ENCODE data around the gene ATP8B3.
A peak's percentile ranks its signal among the peaks of the same experiment; 100 is the strongest.

ATP8B3 gene

GRCh38 chr19:1790054-1790792, 21.9 kb downstream of the ATP8B3 start:
- no peak for DNase-seq

GRCh38 chr19:1789261-1790041, 22.6 kb downstream of the ATP8B3 start:
- no peak for DNase-seq

- DNase-seq = no peak
These were observed 25.0 kb downstream of the ATP8B3 start for GRCh38 chr19:1787116-1787515.

- no peak for DNase-seq
These were observed 25.4 kb downstream of the ATP8B3 start for GRCh38 chr19:1786668-1787067.

GRCh38 chr19:1785310-1785709, 26.8 kb downstream of the ATP8B3 start:
- DNase-seq = no peak

- peak; percentile 16 for DNase-seq
These were observed 28.2 kb downstream of the ATP8B3 start for GRCh38 chr19:1783874-1784273.

GRCh38 chr19:1783354-1783753, 28.7 kb downstream of the ATP8B3 start:
- DNase-seq = no peak

GRCh38 chr19:1782521-1782920, 29.6 kb downstream of the ATP8B3 start:
- no peak for DNase-seq

- peak; percentile 30 for DNase-seq
These were observed 31.7 kb downstream of the ATP8B3 start for GRCh38 chr19:1780272-1780958.

- no peak for DNase-seq
These were observed 32.5 kb downstream of the ATP8B3 start for GRCh38 chr19:1779574-1779973.

- DNase-seq = no peak
These were observed 34.9 kb downstream of the ATP8B3 start for GRCh38 chr19:1777149-1777548.

- DNase-seq = no peak
These were observed 35.4 kb downstream of the ATP8B3 start for GRCh38 chr19:1776606-1777147.

- no peak for DNase-seq
These were observed 36.0 kb downstream of the ATP8B3 start for GRCh38 chr19:1775951-1776605.

GRCh38 chr19:1774989-1775772, 36.9 kb downstream of the ATP8B3 start:
- no peak for DNase-seq

GRCh38 chr19:1773184-1773583, 38.9 kb downstream of the ATP8B3 start:
- DNase-seq = no peak

GRCh38 chr19:1770866-1771576, 41.1 kb downstream of the ATP8B3 start:
- no peak for DNase-seq

- no peak for DNase-seq
These were observed 42.5 kb downstream of the ATP8B3 start for GRCh38 chr19:1769645-1769985.

GRCh38 chr19:1768918-1769644, 43.0 kb downstream of the ATP8B3 start:
- no peak for DNase-seq

- no peak for DNase-seq
These were observed 43.8 kb downstream of the ATP8B3 start for GRCh38 chr19:1768248-1768647.

GRCh38 chr19:1767464-1767933, 44.6 kb downstream of the ATP8B3 start:
- peak; percentile 23 for DNase-seq

All from inflammatory macrophage treated with lipopolysaccharide for 4 hours (primary cell).